Measurements from ENCODE around the gene KDM7A.

DNA sequence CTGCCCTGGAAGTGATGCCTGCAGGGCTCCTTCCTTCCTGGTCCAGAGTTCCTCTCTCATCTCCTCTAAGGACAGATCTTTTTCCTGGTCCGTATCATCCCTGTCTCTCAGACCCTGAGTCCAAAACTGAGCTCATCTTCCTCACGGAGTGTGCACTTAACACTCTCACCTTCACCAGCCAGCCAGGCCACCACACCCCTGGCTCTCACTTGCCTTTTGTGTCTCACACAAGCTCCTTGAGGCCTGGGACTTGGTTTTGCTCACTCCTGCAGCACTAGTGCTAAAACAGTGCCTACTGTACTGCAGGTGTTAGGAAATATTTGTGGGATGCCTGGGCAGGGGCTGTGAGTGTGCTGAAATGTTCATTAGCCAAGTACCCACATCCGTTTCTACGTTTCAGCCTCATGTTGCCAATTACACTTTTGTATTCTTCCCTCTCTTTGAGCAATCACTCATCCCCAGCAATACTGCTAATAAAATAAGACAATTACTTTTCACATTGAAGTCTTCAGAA is 92.6 kb downstream of the KDM7A start:
- no peak for TF ChIP-seq CTCF (IDR thresholded peaks at IDR 0.05)
- TF ChIP-seq POLR2A (IDR thresholded peaks at IDR 0.05) = no peak
- no peak for TF ChIP-seq EP300 (IDR thresholded peaks at IDR 0.05)

Data from tibial nerve (tissue), 4 donors.